ENCODE measurements around the gene CCL26.
"Not testable (repeated sequence)": the region's sequence is repeated elsewhere in the genome, so short reads cannot be mapped to it uniquely, and the experiment has no call there.

The CCL26 gene

GRCh38 chr7:75789361-75789924, 17.4 kb upstream of the CCL26 start:
- no peak for DNase-seq

GRCh38 chr7:75788154-75788847, 16.3 kb upstream of the CCL26 start:
- DNase-seq = peak in 1 of 2 experiments; percentile 18

GRCh38 chr7:75783058-75783457, 11.0 kb upstream of the CCL26 start:
- not testable (repeated sequence) for DNase-seq

GRCh38 chr7:75780647-75781273, 8.7 kb upstream of the CCL26 start:
- DNase-seq = not testable (repeated sequence)

GRCh38 chr7:75779516-75779915, 7.5 kb upstream of the CCL26 start:
- DNase-seq = not testable (repeated sequence)

GRCh38 chr7:75779035-75779434, 7.0 kb upstream of the CCL26 start:
- not testable (repeated sequence) for DNase-seq

GRCh38 chr7:75776295-75776971, 4.4 kb upstream of the CCL26 start:
- DNase-seq = peak in 1 of 2 experiments; percentile 24

GRCh38 chr7:75773958-75774357, 1.9 kb upstream of the CCL26 start:
- not testable (repeated sequence) for DNase-seq

GRCh38 chr7:75771224-75771623, 787 bp downstream of the CCL26 start:
- no peak for DNase-seq

GRCh38 chr7:75762350-75762917, 9.6 kb downstream of the CCL26 start:
- DNase-seq = peak in 1 of 2 experiments; percentile 69

GRCh38 chr7:75761801-75762200, 10.2 kb downstream of the CCL26 start:
- DNase-seq = not testable (repeated sequence)

- DNase-seq = no peak
These were observed 13.5 kb downstream of the CCL26 start for GRCh38 chr7:75758491-75758890.

GRCh38 chr7:75757860-75758259, 14.2 kb downstream of the CCL26 start:
- no peak for DNase-seq

- DNase-seq = peak; percentile 18 to 28
These were observed 14.9 kb downstream of the CCL26 start for GRCh38 chr7:75756991-75757676.

- DNase-seq = no peak
These were observed 15.6 kb downstream of the CCL26 start for GRCh38 chr7:75756206-75756990.

GRCh38 chr7:75743455-75743859, 28.6 kb downstream of the CCL26 start:
- no peak for DNase-seq

GRCh38 chr7:75740846-75741497, 31.0 kb downstream of the CCL26 start:
- DNase-seq = no peak

- DNase-seq = no peak
These were observed 32.0 kb downstream of the CCL26 start for GRCh38 chr7:75739796-75740672.

- DNase-seq = peak; percentile 99 to 100
These were observed 32.8 kb downstream of the CCL26 start for GRCh38 chr7:75738975-75739795.
